Heart right ventricle (tissue), 16 donors: ENCODE measurements around the gene LTBP2. TPM values are rescaled to one million over a fixed set of nuclear protein-coding genes. Genes with fewer than 3 reads are reported as not detected.

Source experiments
- ATAC-seq, 8 donors: fragments of 200-7000 bp; cut with Tn5 transposase; one replicate each; pipeline ENCODE4 v1.9.1; 2020; ENCODE audit warnings: mild to moderate bottlenecking in 8 of 8, moderate library complexity in 8 of 8, moderate number of reproducible peaks in 1 of 8
- DNase-seq, 2 donors: peaks; one replicate each; pipeline ENCODE4 v3.0.0-alpha.2; 2020
- H3K27ac ChIP-seq, 10 donors: fragments of 200-600 bp; sonication (generic) in 2 of 10; one replicate each; pipeline versions ENCODE4 v1.5.0 to v1.8.0; 2020 to 2022; ENCODE audit warnings: mild to moderate bottlenecking in 3 of 10
- H3K27me3 ChIP-seq, 7 donors: fragments of 200-600 bp; one replicate each; pipeline ENCODE4 v1.8.0; 2021 to 2022; ENCODE audit warnings: mild to moderate bottlenecking in 2 of 7
- H3K36me3 ChIP-seq, 9 donors: fragments of 200-600 bp; sonication (generic) in 1 of 9; one replicate each; pipeline versions ENCODE4 v1.5.0 to v1.8.0; 2020 to 2022; ENCODE audit warnings: mild to moderate bottlenecking in 2 of 9
- H3K4me1 ChIP-seq, 9 donors: fragments of 200-600 bp; sonication (generic) in 1 of 9; one replicate each; pipeline versions ENCODE4 v1.5.0 to v1.8.0; 2020 to 2022; ENCODE audit warnings: mild to moderate bottlenecking in 4 of 9
- H3K4me3 ChIP-seq, 10 donors: fragments of 200-600 bp; sonication (generic) in 2 of 10; one replicate each; pipeline versions ENCODE4 v1.5.0 to v1.8.0; 2020 to 2022; ENCODE audit warnings: mild to moderate bottlenecking in 7 of 10, moderate library complexity in 2 of 10
- H3K9me3 ChIP-seq, 11 donors: fragments of 200-600 bp in 10 of 11; sonication (generic) in 2 of 11; one replicate each; pipeline versions ENCODE4 v1.5.0 to v1.8.0; 2013 to 2022; ENCODE audit warnings: mild to moderate bottlenecking in 2 of 11, control low read depth in 1 of 11, moderate library complexity in 1 of 11
- CTCF ChIP-seq, 9 donors: fragments of 200-600 bp; sonication (generic) in 2 of 9; IDR thresholded peaks; one replicate each; pipeline versions ENCODE4 v1.5.0 to v1.8.0; 2021 to 2022; ENCODE audit warnings: antibody characterized with exemption in 9 of 9, mild to moderate bottlenecking in 5 of 9, moderate library complexity in 1 of 9
- WGBS, 2 donors: extraction: QIAGEN DNeasy Blood & Tissue Kit; methylation state at CpG; one replicate each; pipeline ENCODE4 v1.1.7; 2013; ENCODE audit warnings: inconsistent platforms in 1 of 2; 5-methylcytosine and 5-hydroxymethylcytosine counted together
- intact Hi-C, 10 donors: fragments of 100-400 bp; cut with DNase I; formaldehyde crosslinking; loops; one replicate each; pipeline versions ENCODE4 v1.11.1 to v1.14.2; 2022
- polyA plus RNA-seq, 2 donors: library from polyadenylated mRNA; stranded (reverse); fragments of 200-250 nt; gene quantifications; one replicate each; pipeline ENCODE4 v1.2.3, GENCODE V29; 2013
- total RNA-seq, 10 donors: library from RNA; stranded (reverse); fragmentation: NEBNext Ultra II Directional in 3 of 10; extraction: Animal tissue kit (Norgen Biotek cat#: 25700) in 3 of 10; gene quantifications; one replicate each; pipeline versions ENCODE4 v1.2.1 to v1.2.4, GENCODE V29; 2021 to 2023
- donor health status: Arrhythmogenic right ventricular cardiomyopathy.
- donor health status: ischemic (EF 13 %, LVEDD 7.1; RV severe dilation, severe dysfunction).
- donor health status: healthy with polysubstance abuse.
- donor health status: DM: no; HTN: yes; CAD: no.
- donor health status: DM: no; HTN: no; CAD: no.
- donor health status: ischemic (EF 25% LVEDD 6.9; RV normal size, moderate dysfunction).
- donor health status: ischemic (EF 25% LVEDD 5.7; RV mildly dilated, moderate dysfunction).
- donor health status: healthy.
- donor health status: DM: yes; HTN: yes; CAD: no.
- donor health status: Ischemic cardiomyopathy.
- donor health status: ischemic (EF 35%, LVEDD 5.7; RV mildly dilated, moderate dysfunction).
- donor health status: nonischemic (EF 11% LVEDD 7.7; RV severe dilation, severe dysfunction).
- donor health status: DM: yes; HTN: yes; CAD: no.
- donor health status: PGD.
- donor health status: ischemic (EF 29% LVEDD 5.4; RV normal size, mild dysfunction).
- donor health status: nonischemic (EF 23%, LVEDD 6.1; RV moderate dilation, normal function).

Gene LTBP2
- total and polyA plus RNA-seq, 12 donors: 3.5 to 50.3 (median 17.3) TPM

GRCh38 chr14:74610199-74610865 lies 1.7 kb downstream of the LTBP2 start:
- DNase-seq: no peak
- no peaks in the 10 kb centered on the region for H3K36me3 ChIP-seq
- peak overlapping the region in 9 of 10 donors; percentile 60 to 86 (median 68) for H3K4me3 ChIP-seq
- H3K4me1 ChIP-seq: peaks cover 3 to 48% (median 15%) of the 10 kb centered on the region in 9 donors
- WGBS, 2 donors: 74 to 75% methylated on average over 26 of the region's 26 CpGs
- ATAC-seq: no peak
- peaks cover 0 to 34% (median 19%) of the 10 kb centered on the region in 7 donors for H3K27me3 ChIP-seq
- peak overlapping the region in 4 of 10 donors; percentile 71 to 86 (median 77) for H3K27ac ChIP-seq
- TF ChIP-seq CTCF (IDR thresholded peaks at IDR 0.05): no peak
- intact Hi-C loops: loop anchor here in 4 of 10 donors (5.0 to 10.0 kb wide), 5 partner anchors 57 to 246 kb away; partner anchors contain the start of genes AREL1 (in 1 of the 4), FCF1 (in 1 of the 4), ISCA2 (in 1 of the 4) and NPC2 (in 1 of the 4)
- no peaks in the 10 kb centered on the region for H3K9me3 ChIP-seq

GRCh38 chr14:74609721-74610120 lies 2.3 kb downstream of the LTBP2 start:
- peak overlapping the region in 8 of 10 donors; percentile 60 to 86 (median 68) for H3K4me3 ChIP-seq
- peaks cover 3 to 49% (median 15%) of the 10 kb centered on the region in 9 donors for H3K4me1 ChIP-seq
- DNase-seq: no peak
- intact Hi-C loops: loop anchor here in 8 of 10 donors (2.0 to 10.0 kb wide), 14 partner anchors 48 to 245 kb away; partner anchors contain the start of genes AREL1 (in 3 of the 8), FCF1 (in 3 of the 8), ISCA2 (in 1 of the 8) and NPC2 (in 1 of the 8)
- 56 to 64% methylated on average over 4 of the region's 4 CpGs for WGBS, 2 donors
- no peaks in the 10 kb centered on the region for H3K9me3 ChIP-seq
- no peak for TF ChIP-seq CTCF (IDR thresholded peaks at IDR 0.05)
- H3K27ac ChIP-seq: peak overlapping the region in 2 of 10 donors; percentile 71 to 86
- H3K27me3 ChIP-seq: peaks cover 0 to 31% (median 18%) of the 10 kb centered on the region in 7 donors
- no peaks in the 10 kb centered on the region for H3K36me3 ChIP-seq
- no peak for ATAC-seq

- DNase-seq (peak; percentile 75 to 83), ATAC-seq (peak in 6 of 8 donors; percentile 10 to 50 (median 44))
- peak; percentile 90 to 99 (median 97) for TF ChIP-seq CTCF (IDR thresholded peaks at IDR 0.05)
- peak overlapping the region in 6 of 10 donors; percentile 60 to 69 (median 68) for H3K4me3 ChIP-seq
- intact Hi-C loops: loop anchor here in 6 of 10 donors (2.0 to 10.0 kb wide), 11 partner anchors 48 to 244 kb away; partner anchors contain the start of genes AREL1 (in 2 of the 6) and FCF1 (in 2 of the 6)
- peaks cover 3 to 51% (median 15%) of the 10 kb centered on the region in 9 donors for H3K4me1 ChIP-seq
- no peak overlapping the region for H3K27ac ChIP-seq
- peaks cover 0 to 25% (median 17%) of the 10 kb centered on the region in 7 donors for H3K27me3 ChIP-seq
- H3K9me3 ChIP-seq: no peaks in the 10 kb centered on the region
- 53 to 59% methylated on average over 4 of the region's 4 CpGs for WGBS, 2 donors
- no peaks in the 10 kb centered on the region for H3K36me3 ChIP-seq
These were observed 3.0 kb downstream of the LTBP2 start for GRCh38 chr14:74608959-74609611.

- DNase-seq: no peak
- WGBS, 2 donors: 94 to 100% methylated on average over 3 of the region's 3 CpGs
These were observed 5.3 kb downstream of the LTBP2 start for GRCh38 chr14:74606727-74607126.

More at GRCh38 chr14:74606727-74607126, 5.3 kb downstream of the LTBP2 start:
- no peak for ATAC-seq
- intact Hi-C loops: loop anchor here in 6 of 10 donors (5.0 to 10.0 kb wide), 9 partner anchors 51 to 242 kb away; partner anchors contain the start of genes AREL1 (in 1 of the 6) and FCF1 (in 1 of the 6)
- Histone ChIP-seq H3K36me3 (peaks cover 0 to 12% (median 0%) of the 10 kb centered on the region in 9 donors), H3K27ac (peak overlapping the region in 1 of 10 donors; percentile 12), H3K4me3 (no peak overlapping the region), H3K9me3 (no peaks in the 10 kb centered on the region), H3K27me3 (peaks cover 0 to 16% (median 5%) of the 10 kb centered on the region in 7 donors), H3K4me1 (peaks cover 0 to 48% (median 15%) of the 10 kb centered on the region in 9 donors)
- no peak for TF ChIP-seq CTCF (IDR thresholded peaks at IDR 0.05)
